Heart right ventricle (tissue), 16 donors: Measurements from ENCODE around the gene CDC42SE2. TPM values are rescaled to one million over a fixed set of nuclear protein-coding genes. Genes with fewer than 3 reads are reported as not detected.

Experiments used
- ATAC-seq, 8 donors: fragments of 200-7000 bp; cut with Tn5 transposase; one replicate each; pipeline ENCODE4 v1.9.1; 2020; ENCODE audit warnings: mild to moderate bottlenecking in 8 of 8, moderate library complexity in 8 of 8, moderate number of reproducible peaks in 1 of 8
- DNase-seq, 2 donors: peaks; one replicate each; pipeline ENCODE4 v3.0.0-alpha.2; 2020
- H3K27ac ChIP-seq, 10 donors: fragments of 200-600 bp; sonication (generic) in 2 of 10; one replicate each; pipeline versions ENCODE4 v1.5.0 to v1.8.0; 2020 to 2022; ENCODE audit warnings: mild to moderate bottlenecking in 3 of 10
- H3K27me3 ChIP-seq, 7 donors: fragments of 200-600 bp; one replicate each; pipeline ENCODE4 v1.8.0; 2021 to 2022; ENCODE audit warnings: mild to moderate bottlenecking in 2 of 7
- H3K36me3 ChIP-seq, 9 donors: fragments of 200-600 bp; sonication (generic) in 1 of 9; one replicate each; pipeline versions ENCODE4 v1.5.0 to v1.8.0; 2020 to 2022; ENCODE audit warnings: mild to moderate bottlenecking in 2 of 9
- H3K4me1 ChIP-seq, 9 donors: fragments of 200-600 bp; sonication (generic) in 1 of 9; one replicate each; pipeline versions ENCODE4 v1.5.0 to v1.8.0; 2020 to 2022; ENCODE audit warnings: mild to moderate bottlenecking in 4 of 9
- H3K4me3 ChIP-seq, 10 donors: fragments of 200-600 bp; sonication (generic) in 2 of 10; one replicate each; pipeline versions ENCODE4 v1.5.0 to v1.8.0; 2020 to 2022; ENCODE audit warnings: mild to moderate bottlenecking in 7 of 10, moderate library complexity in 2 of 10
- H3K9me3 ChIP-seq, 11 donors: fragments of 200-600 bp in 10 of 11; sonication (generic) in 2 of 11; one replicate each; pipeline versions ENCODE4 v1.5.0 to v1.8.0; 2013 to 2022; ENCODE audit warnings: mild to moderate bottlenecking in 2 of 11, control low read depth in 1 of 11, moderate library complexity in 1 of 11
- WGBS, 2 donors: extraction: QIAGEN DNeasy Blood & Tissue Kit; methylation state at CpG; one replicate each; pipeline ENCODE4 v1.1.7; 2013; ENCODE audit warnings: inconsistent platforms in 1 of 2; 5-methylcytosine and 5-hydroxymethylcytosine counted together
- intact Hi-C, 10 donors: fragments of 100-400 bp; cut with DNase I; formaldehyde crosslinking; loops; one replicate each; pipeline versions ENCODE4 v1.11.1 to v1.14.2; 2022
- polyA plus RNA-seq, 2 donors: library from polyadenylated mRNA; stranded (reverse); fragments of 200-250 nt; gene quantifications; one replicate each; pipeline ENCODE4 v1.2.3, GENCODE V29; 2013
- total RNA-seq, 10 donors: library from RNA; stranded (reverse); fragmentation: NEBNext Ultra II Directional in 3 of 10; extraction: Animal tissue kit (Norgen Biotek cat#: 25700) in 3 of 10; gene quantifications; one replicate each; pipeline versions ENCODE4 v1.2.1 to v1.2.4, GENCODE V29; 2021 to 2023
- TF ChIP-seq, protein P1 (sequence below), 9 donors: fragments of 200-600 bp; sonication (generic) in 2 of 9; IDR thresholded peaks; one replicate each; pipeline versions ENCODE4 v1.5.0 to v1.8.0; 2021 to 2022; ENCODE audit warnings: antibody characterized with exemption in 9 of 9, mild to moderate bottlenecking in 5 of 9, moderate library complexity in 1 of 9
- donor health status: Arrhythmogenic right ventricular cardiomyopathy.
- donor health status: ischemic (EF 13 %, LVEDD 7.1; RV severe dilation, severe dysfunction).
- donor health status: healthy with polysubstance abuse.
- donor health status: DM: no; HTN: yes; CAD: no.
- donor health status: DM: no; HTN: no; CAD: no.
- donor health status: ischemic (EF 25% LVEDD 6.9; RV normal size, moderate dysfunction).
- donor health status: ischemic (EF 25% LVEDD 5.7; RV mildly dilated, moderate dysfunction).
- donor health status: healthy.
- donor health status: DM: yes; HTN: yes; CAD: no.
- donor health status: Ischemic cardiomyopathy.
- donor health status: ischemic (EF 35%, LVEDD 5.7; RV mildly dilated, moderate dysfunction).
- donor health status: nonischemic (EF 11% LVEDD 7.7; RV severe dilation, severe dysfunction).
- donor health status: DM: yes; HTN: yes; CAD: no.
- donor health status: PGD.
- donor health status: ischemic (EF 29% LVEDD 5.4; RV normal size, mild dysfunction).
- donor health status: nonischemic (EF 23%, LVEDD 6.1; RV moderate dilation, normal function).

The CDC42SE2 gene
- total and polyA plus RNA-seq, 12 donors, result 5.4 to 25.8 (median 11.1) TPM

DNA sequence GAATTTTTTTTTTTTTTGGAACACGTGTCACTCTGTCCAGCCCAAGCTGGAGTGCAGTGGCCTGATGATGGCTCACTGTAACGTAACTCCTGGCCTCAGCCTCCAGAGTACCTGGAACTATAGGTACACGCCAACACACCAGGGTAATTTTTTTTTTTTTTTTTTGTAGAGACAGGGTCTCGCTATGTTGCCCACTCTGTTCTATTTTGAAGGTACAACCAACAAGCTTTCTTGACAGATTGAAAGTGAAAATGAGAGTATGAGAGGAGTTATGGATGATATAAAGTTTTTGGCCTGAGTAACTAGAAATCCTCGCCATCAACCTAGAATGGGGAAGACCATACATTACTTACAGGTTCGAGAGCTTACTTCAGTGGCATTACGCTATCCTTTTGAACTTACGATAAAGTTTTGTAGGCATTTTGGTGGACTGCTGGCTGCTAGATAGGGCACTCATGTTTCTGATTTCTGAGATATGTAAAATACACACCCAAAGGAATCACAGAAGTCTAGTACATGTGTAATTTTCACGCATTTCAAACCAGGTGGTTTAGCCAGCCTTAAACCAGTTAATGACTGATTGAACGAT lies 806 bp upstream of the CDC42SE2 start:
- Histone ChIP-seq H3K36me3 (no peaks in the 10 kb centered on the region), H3K27ac (peak overlapping the region in 9 of 10 donors; percentile 86 to 98 (median 88)), H3K4me3 (peak overlapping the region; percentile 69 to 98 (median 94)), H3K4me1 (peaks cover 0 to 60% (median 22%) of the 10 kb centered on the region in 9 donors), H3K27me3 (no peaks in the 10 kb centered on the region), H3K9me3 (no peaks in the 10 kb centered on the region)
- TF ChIP-seq, protein P1, sequence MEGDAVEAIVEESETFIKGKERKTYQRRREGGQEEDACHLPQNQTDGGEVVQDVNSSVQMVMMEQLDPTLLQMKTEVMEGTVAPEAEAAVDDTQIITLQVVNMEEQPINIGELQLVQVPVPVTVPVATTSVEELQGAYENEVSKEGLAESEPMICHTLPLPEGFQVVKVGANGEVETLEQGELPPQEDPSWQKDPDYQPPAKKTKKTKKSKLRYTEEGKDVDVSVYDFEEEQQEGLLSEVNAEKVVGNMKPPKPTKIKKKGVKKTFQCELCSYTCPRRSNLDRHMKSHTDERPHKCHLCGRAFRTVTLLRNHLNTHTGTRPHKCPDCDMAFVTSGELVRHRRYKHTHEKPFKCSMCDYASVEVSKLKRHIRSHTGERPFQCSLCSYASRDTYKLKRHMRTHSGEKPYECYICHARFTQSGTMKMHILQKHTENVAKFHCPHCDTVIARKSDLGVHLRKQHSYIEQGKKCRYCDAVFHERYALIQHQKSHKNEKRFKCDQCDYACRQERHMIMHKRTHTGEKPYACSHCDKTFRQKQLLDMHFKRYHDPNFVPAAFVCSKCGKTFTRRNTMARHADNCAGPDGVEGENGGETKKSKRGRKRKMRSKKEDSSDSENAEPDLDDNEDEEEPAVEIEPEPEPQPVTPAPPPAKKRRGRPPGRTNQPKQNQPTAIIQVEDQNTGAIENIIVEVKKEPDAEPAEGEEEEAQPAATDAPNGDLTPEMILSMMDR (IDR thresholded peaks at IDR 0.05), result no peak
- DNase-seq (no peak), ATAC-seq (peak in 1 of 8 donors; percentile 7)
- intact Hi-C loops, result loop anchor here in 8 of 10 donors (5.0 to 10.0 kb wide), 7 partner anchors 91 to 152 kb away; partner anchors contain the start of genes HINT1 (in 3 of the 8) and LYRM7 (in 2 of the 8)
- WGBS, 2 donors, result 25 to 31% methylated on average over 10 of the region's 10 CpGs

DNA sequence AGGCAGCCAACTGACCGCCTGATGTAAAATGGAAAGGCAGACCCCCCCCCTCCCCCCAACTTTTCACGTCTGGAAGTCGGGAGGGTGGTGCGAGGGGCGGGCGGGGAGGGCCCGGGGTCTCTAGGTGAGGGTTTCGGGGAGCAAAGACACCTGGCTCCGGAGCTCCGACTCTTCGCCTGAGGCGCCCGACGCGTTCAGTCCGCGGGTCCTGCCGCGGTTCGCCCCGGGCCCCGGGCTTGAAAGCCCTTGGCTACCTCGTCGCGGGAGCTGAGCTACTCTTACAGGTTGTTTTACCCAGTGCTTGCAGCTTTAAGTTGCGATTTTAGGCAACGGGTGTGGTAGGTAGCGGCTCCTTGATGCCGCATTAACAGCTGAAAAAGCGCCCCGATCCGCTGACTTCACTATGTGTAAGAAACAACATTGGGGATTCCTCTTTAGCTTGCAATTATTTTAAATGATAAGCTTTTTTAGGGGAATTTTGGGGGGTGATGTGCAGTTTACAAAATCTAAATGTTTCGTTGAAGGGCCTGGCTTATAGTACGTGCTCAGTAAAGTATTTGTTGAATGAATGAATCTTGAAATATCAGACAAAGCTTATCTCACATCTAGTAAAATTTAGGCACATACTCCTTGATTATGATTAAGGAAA lies 722 bp downstream of the CDC42SE2 start:
- ATAC-seq (peak in 7 of 8 donors; percentile 11 to 45 (median 25)), DNase-seq (peak in 1 of 2 donors; percentile 31)
- peak overlapping the region; percentile 21 to 98 (median 88) for H3K27ac ChIP-seq
- H3K4me3 ChIP-seq, result peak overlapping the region; percentile 69 to 98 (median 94)
- H3K4me1 ChIP-seq, result peaks cover 0 to 64% (median 22%) of the 10 kb centered on the region in 9 donors
- H3K9me3 ChIP-seq, result no peaks in the 10 kb centered on the region
- intact Hi-C loops, result loop anchor here in 8 of 10 donors (2.0 to 10.0 kb wide), 8 partner anchors 92 to 150 kb away; partner anchors contain the start of genes HINT1 (in 4 of the 8) and LYRM7 (in 2 of the 8)
- no peaks in the 10 kb centered on the region for H3K27me3 ChIP-seq
- H3K36me3 ChIP-seq, result no peaks in the 10 kb centered on the region
- 1% methylated on average over 34 of the region's 34 CpGs for WGBS, 2 donors
- TF ChIP-seq, protein P1 (IDR thresholded peaks at IDR 0.05), result no peak

DNA sequence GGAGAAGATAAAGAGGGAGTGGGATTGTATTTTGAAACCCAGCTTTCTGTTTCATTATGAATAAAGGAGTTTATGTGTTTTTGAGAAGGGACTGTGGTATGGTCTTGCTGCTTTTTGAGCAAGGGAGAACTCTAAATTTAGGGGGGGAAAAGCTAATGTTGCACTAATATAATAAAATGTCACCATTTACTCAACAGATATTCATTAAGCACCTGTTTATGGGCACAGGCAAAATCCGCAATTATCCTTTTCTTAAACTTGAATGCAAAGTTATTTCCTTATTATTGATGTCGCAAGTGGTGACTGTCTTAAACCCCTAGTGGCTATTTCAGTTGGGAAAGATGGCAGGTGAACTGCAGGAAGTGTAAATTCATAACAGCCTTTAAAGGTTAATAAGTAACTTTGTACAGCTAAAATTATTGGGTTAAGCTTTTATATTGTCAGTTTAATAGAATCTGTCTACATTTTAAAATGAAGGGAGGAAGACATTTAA lies 1.5 kb downstream of the CDC42SE2 start:
- 41 to 46% methylated on average over 2 of the region's 2 CpGs for WGBS, 2 donors
- intact Hi-C loops, result loop anchor here in 6 of 10 donors (2.0 to 10.0 kb wide), 6 partner anchors 101 to 149 kb away; partner anchors contain the start of gene HINT1 (in 2 of the 6)
- peak overlapping the region in 2 of 10 donors; percentile 87 to 98 for H3K27ac ChIP-seq
- DNase-seq (no peak), ATAC-seq (no peak)
- H3K4me1 ChIP-seq, result peaks cover 0 to 69% (median 22%) of the 10 kb centered on the region in 9 donors
- TF ChIP-seq, protein P1 (IDR thresholded peaks at IDR 0.05), result peak in 5 of 9 donors; percentile 9 to 34 (median 27)
- no peaks in the 10 kb centered on the region for H3K36me3 ChIP-seq
- peak overlapping the region in 9 of 10 donors; percentile 6 to 98 (median 87) for H3K4me3 ChIP-seq
- H3K9me3 ChIP-seq, result no peaks in the 10 kb centered on the region
- no peaks in the 10 kb centered on the region for H3K27me3 ChIP-seq

DNA sequence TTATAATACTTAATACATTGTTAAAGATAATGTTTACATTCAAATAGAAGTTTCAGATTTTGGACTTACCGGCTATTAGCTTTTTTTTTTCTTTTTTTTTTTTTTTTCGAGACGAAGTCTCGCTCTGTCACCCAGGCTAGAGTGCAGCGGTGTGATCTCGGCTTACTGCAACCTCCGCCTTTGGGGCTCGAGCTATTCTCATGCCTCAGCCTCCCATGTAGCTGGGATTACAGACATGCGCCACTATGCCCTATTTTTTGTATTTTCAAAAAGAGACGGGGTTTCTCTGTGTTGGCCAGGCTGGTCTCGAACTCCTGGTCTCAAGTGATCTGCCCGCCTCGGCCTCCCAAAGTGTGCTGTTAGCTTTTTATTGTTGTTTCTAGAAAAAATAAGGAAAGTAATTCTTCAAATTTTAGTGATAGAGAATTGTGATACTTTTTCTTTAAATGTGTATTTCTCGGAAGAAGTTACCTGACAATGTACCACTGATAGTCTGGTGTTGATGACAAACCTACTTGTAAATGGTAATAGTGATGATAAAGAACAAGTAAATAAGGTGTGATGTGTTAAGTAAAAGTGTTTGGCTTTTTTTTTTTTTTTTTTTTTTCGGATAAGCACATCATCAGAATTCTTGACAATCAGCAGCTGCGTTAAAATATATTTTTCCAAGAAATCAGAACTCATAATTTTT lies 2.7 kb downstream of the CDC42SE2 start:
- Histone ChIP-seq H3K9me3 (no peaks in the 10 kb centered on the region), H3K27ac (peak overlapping the region in 1 of 10 donors; percentile 98), H3K36me3 (no peaks in the 10 kb centered on the region), H3K4me1 (peaks cover 0 to 73% (median 26%) of the 10 kb centered on the region in 9 donors), H3K4me3 (peak overlapping the region in 2 of 10 donors; percentile 69 to 95), H3K27me3 (no peaks in the 10 kb centered on the region)
- DNase-seq, result no peak
- WGBS, 2 donors, result 94% methylated on average over 16 of the region's 16 CpGs
- intact Hi-C loops, result loop anchor here in 6 of 10 donors (2.0 to 10.0 kb wide), 6 partner anchors 102 to 148 kb away; partner anchors contain the start of gene HINT1 (in 2 of the 6)
- ATAC-seq, result no peak
- TF ChIP-seq, protein P1 (IDR thresholded peaks at IDR 0.05), result no peak
